OCI-LY7 (cell line): ENCODE data around the gene MED25. TPM values are rescaled to one million over a fixed set of nuclear protein-coding genes. Genes with fewer than 3 reads are reported as not detected.

Experiments used
- BruUV-seq: library from RNA; stranded (reverse); fragments of 400-500 nt; replicated peaks from 2 replicates; lab custom pipeline; 2021; lab: Mats Ljungman, UMichigan
- CTCF ChIA-PET: fragments of 300-600 bp; sonication (Branson Sonifier 250); formaldehyde crosslinking; loops from one replicate; lab custom pipeline; 2022; ENCODE audit warnings: antibody characterized with exemption; ENCODE audit not compliant: unreplicated experiment; lab: Charles Lee
- POLR2A ChIA-PET: fragments of 300-600 bp; sonication (Branson Sonifier 250); formaldehyde crosslinking; loops from one replicate; lab custom pipeline; 2022; ENCODE audit warnings: antibody characterized with exemption; lab: Charles Lee
- DNase-seq: peaks from one replicate; pipeline ENCODE4 v3.0.0-alpha.2; 2015; ENCODE audit warnings: low spot score
- H2AFZ ChIP-seq: fragments of 200-600 bp; sonication (generic), shearing (Covaris generic); 2 replicates; pipeline ENCODE4 v1.6.1; 2014; ENCODE audit warnings: mild to moderate bottlenecking, antibody characterized with exemption, low read length, moderate library complexity
- H3K27ac ChIP-seq: fragments of 200-600 bp; sonication (generic); 2 replicates; pipeline ENCODE4 v1.5.1; 2014; ENCODE audit warnings: mixed run types, low read depth, mild to moderate bottlenecking, moderate library complexity, low read length, inconsistent platforms; ENCODE audit not compliant: poor library complexity, severe bottlenecking
- H3K36me3 ChIP-seq: fragments of 200-600 bp; sonication (generic); 2 replicates; pipeline ENCODE4 v1.6.1; 2014; ENCODE audit warnings: mild to moderate bottlenecking, antibody characterized with exemption, low read length, moderate library complexity, mixed read lengths; ENCODE audit not compliant: insufficient read depth
- H3K4me1 ChIP-seq: fragments of 200-600 bp; sonication (generic); 2 replicates; pipeline ENCODE4 v1.5.1; 2014; ENCODE audit warnings: mild to moderate bottlenecking, low read length; ENCODE audit not compliant: insufficient read depth, poor library complexity, severe bottlenecking
- H3K4me2 ChIP-seq: fragments of 200-600 bp; sonication (generic); 2 replicates; pipeline ENCODE4 v1.6.1; 2014; ENCODE audit warnings: mild to moderate bottlenecking, low read length
- H3K4me3 ChIP-seq: fragments of 200-600 bp; sonication (generic); 2 replicates; pipeline ENCODE4 v1.5.1; 2014; ENCODE audit warnings: mild to moderate bottlenecking, low read depth, low read length; ENCODE audit not compliant: poor library complexity, severe bottlenecking
- H3K79me2 ChIP-seq: fragments of 200-600 bp; sonication (generic); 2 replicates; pipeline ENCODE4 v1.6.1; 2016; ENCODE audit warnings: low read depth, mild to moderate bottlenecking, low read length, moderate library complexity, mixed read lengths; ENCODE audit not compliant: insufficient read depth
- H3K9me2 ChIP-seq: fragments of 200-600 bp; sonication (generic); 2 replicates; pipeline ENCODE4 v1.6.1; 2016; ENCODE audit warnings: mild to moderate bottlenecking, low read length, mixed read lengths; ENCODE audit not compliant: insufficient read depth
- H3K9me3 ChIP-seq: fragments of 200-600 bp; sonication (generic); 2 replicates; pipeline ENCODE4 v1.6.1; 2014; ENCODE audit warnings: mild to moderate bottlenecking, mixed run types, low read length, mixed read lengths
- H4K20me1 ChIP-seq: fragments of 200-600 bp; sonication (generic); 2 replicates; pipeline ENCODE4 v1.6.1; 2014; ENCODE audit warnings: mild to moderate bottlenecking, antibody characterized with exemption, low read length, moderate library complexity, mixed read lengths; ENCODE audit not compliant: insufficient read depth
- CTCF ChIP-seq: fragments of 200-600 bp; sonication (generic); conservative IDR thresholded peaks from 2 replicates; pipeline ENCODE4 v1.5.1; 2014; ENCODE audit warnings: mild to moderate bottlenecking, antibody characterized with exemption, low read length, moderate library complexity, mixed read lengths
- EZH2phosphoT487 ChIP-seq: fragments of 200-600 bp; sonication (generic); IDR thresholded peaks from 2 replicates; pipeline ENCODE4 v1.6.1; 2018; ENCODE audit warnings: low read depth, borderline replicate concordance, mild to moderate bottlenecking, mixed run types, antibody characterized with exemption, low read length, moderate library complexity, mixed read lengths
- intact Hi-C: fragments of 100-400 bp; cut with micrococcal nuclease; formaldehyde crosslinking; loops from one replicate; pipeline ENCODE4 v1.10.0; 2022; ENCODE audit not compliant: unreplicated experiment
- total RNA-seq, 2 experiments: library from RNA; depleted of rRNA in 1 of 2; stranded (reverse); fragments of >200 nt in 1 of 2; shearing (Covaris generic) in 1 of 2; gene quantifications; 2 replicates each; pipeline ENCODE4 v1.2.3, GENCODE V29; 2014 to 2022

The MED25 gene
- total RNA-seq, 2 experiments from 2014 or later = 85.1 to 111 TPM

DNA sequence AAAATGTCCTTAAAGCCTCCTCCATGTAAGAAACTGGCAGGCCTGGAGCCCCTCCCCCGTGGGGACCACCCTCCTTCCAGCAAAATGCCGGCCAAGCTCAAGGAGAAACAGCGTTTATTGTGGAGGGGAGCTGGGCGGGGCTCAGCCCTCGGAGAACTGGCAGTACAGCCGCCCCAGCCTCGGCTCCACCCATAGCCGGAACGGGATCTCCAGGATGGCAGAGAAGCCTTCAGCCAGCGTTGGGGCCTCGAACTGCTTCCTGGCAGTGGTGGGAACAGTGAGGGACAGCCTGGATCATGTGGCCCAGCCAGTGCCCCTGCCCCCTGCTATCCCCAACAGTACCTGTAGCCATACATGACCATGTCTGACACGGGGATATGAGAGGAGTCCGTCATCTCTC, 43.0 kb downstream of the MED25 start:
- Histone ChIP-seq H2AFZ (no peak overlapping the region), H3K9me3 (no peaks in the 10 kb centered on the region), H3K79me2 (peaks cover 20% of the 10 kb centered on the region; the same call in 1 of the 2 replicates), H3K9me2 (no peaks in the 10 kb centered on the region), H4K20me1 (peaks cover 10% of the 10 kb centered on the region; the same call in 1 of the 2 replicates), H3K36me3 (peaks cover 88% of the 10 kb centered on the region), H3K4me1 (peaks cover 15% of the 10 kb centered on the region), H3K4me2 (no peak overlapping the region), H3K27ac (no peak overlapping the region), H3K4me3 (no peak overlapping the region)
- intact Hi-C loops = no loop called here
- DNase-seq = no peak
- BruUV-seq = no TSS peak
- no peak for TF ChIP-seq CTCF
- TF ChIP-seq EZH2phosphoT487 = no peak
- POLR2A ChIA-PET = no interaction called here
- CTCF ChIA-PET = no interaction called here

DNA sequence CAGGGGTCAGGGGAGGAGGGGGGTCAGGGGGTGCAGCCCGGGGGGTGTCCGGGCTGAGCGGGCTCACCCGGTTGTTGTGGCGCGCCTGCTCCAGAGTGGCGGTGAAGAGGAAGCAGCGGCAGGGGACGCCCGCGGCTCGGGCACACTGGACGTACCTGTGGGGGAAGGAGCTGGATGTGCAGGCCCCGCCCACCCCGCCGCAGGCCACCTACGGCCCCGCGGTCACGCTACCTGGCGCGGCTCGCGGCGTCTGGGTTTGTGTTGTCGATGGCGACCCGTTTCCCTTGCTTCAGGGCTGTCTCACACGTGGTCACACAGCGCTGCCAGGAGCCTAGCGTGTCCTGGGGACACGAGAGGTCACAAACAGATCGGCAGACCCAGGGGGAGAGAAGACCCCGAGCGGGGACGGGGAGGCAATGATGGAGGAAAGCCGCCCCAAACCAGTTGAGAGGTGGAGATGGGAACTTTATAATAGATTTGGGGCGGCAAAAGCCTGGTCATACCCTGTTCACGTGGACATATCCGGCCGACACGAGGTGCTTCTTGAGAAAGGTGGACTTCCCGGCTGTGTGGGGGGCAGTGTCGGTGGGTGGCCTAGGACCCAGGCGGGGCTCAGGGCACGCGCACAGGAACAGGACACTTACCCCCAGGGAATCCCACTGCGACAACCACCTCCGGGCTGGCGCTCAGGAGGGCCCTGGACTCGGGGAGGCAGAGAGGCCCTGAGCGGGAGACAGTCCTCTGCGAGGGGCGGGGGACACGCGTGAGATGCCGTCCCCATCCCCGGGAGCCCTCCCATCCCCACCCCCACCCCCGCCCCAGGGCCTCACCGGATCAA, 43.7 kb downstream of the MED25 start:
- Histone ChIP-seq H3K9me3 (no peaks in the 10 kb centered on the region), H3K79me2 (peaks cover 26% of the 10 kb centered on the region; the same call in 1 of the 2 replicates), H2AFZ (no peak overlapping the region), H3K4me3 (no peak overlapping the region), H3K9me2 (no peaks in the 10 kb centered on the region), H3K36me3 (peaks cover 81% of the 10 kb centered on the region), H3K4me2 (no peak overlapping the region), H4K20me1 (peaks cover 10% of the 10 kb centered on the region; the same call in 1 of the 2 replicates), H3K27ac (no peak overlapping the region), H3K4me1 (peaks cover 21% of the 10 kb centered on the region)
- ChIA-PET CTCF (no interaction called here), POLR2A (interaction anchor here (0.5 kb wide), 1 partner anchor 18 kb away, joined by 3 read pairs; no protein-coding TSS in a partner anchor)
- TF ChIP-seq CTCF (no peak), EZH2phosphoT487 (no peak)
- no TSS peak for BruUV-seq
- no peak for DNase-seq
- intact Hi-C loops = no loop called here
